ENCODE measurements around the gene METTL15. TPM values are rescaled to one million over a fixed set of nuclear protein-coding genes. Genes with fewer than 3 reads are reported as not detected.

The METTL15 gene
- polyA plus RNA-seq, 1 donor (not counting 4 experiments of a cell fraction or from before 2014, with no cell fraction given), result 10.0 TPM

GRCh38 chr11:28107191-28107749, 918 bp upstream of the METTL15 start:
- DNase-seq (ENCODE audit: low read depth, low spot score), result no peak
- dilution Hi-C loops (cut with MboI; ENCODE audit: extremely low pct_ligation_motif_present, low sequenced_read_pairs), result no loop called here
- H4K20me1 ChIP-seq (ENCODE audit: control insufficient read depth, extremely low read depth, insufficient read depth, low read length), result no peaks in the 10 kb centered on the region

GRCh38 chr11:28108958-28109357, 770 bp downstream of the METTL15 start:
- Histone ChIP-seq H3K27ac (ENCODE audit: control insufficient read depth, insufficient read depth, low read length) (peak overlapping the region; percentile 91), H3K4me3 (ENCODE audit: control insufficient read depth in 2 of 3, extremely low read depth in 1 of 3, insufficient read depth in 2 of 3, low read depth in 1 of 3, low read length in 3 of 3) (peak overlapping the region; percentile 64 to 91 (median 70)), H3K9me3 (ENCODE audit: control insufficient read depth, low read depth, low read length) (no peaks in the 10 kb centered on the region), H2AFZ (ENCODE audit: control insufficient read depth, low read length) (no peak overlapping the region), H3K27me3 (ENCODE audit: control insufficient read depth, extremely low read depth, insufficient read depth, low read length) (no peaks in the 10 kb centered on the region), H3K4me2 (ENCODE audit: control insufficient read depth, extremely low read depth, insufficient read depth, low read depth, low read length) (peak overlapping the region; percentile 96), H3K4me1 (ENCODE audit: control insufficient read depth, extremely low read depth, insufficient read depth, low read length) (peaks cover 24% of the 10 kb centered on the region), H3K36me3 (ENCODE audit: control insufficient read depth in 2 of 2, extremely low read depth in 1 of 2, insufficient read depth in 2 of 2, low read length in 2 of 2) (peaks cover 0 to under 1% of the 10 kb centered on the region in 2 experiments), H3K79me2 (ENCODE audit: control insufficient read depth, insufficient read depth, low read length) (peaks cover 57% of the 10 kb centered on the region), H4K20me1 (ENCODE audit: control insufficient read depth, extremely low read depth, insufficient read depth, low read length) (no peaks in the 10 kb centered on the region), H3K9ac (ENCODE audit: control insufficient read depth, extremely low read depth, insufficient read depth, low read length) (peak overlapping the region; percentile 91), H3K9me1 (ENCODE audit: control insufficient read depth, extremely low read depth, insufficient read depth, low read length) (no peaks in the 10 kb centered on the region)
- dilution Hi-C loops (cut with MboI; ENCODE audit: extremely low pct_ligation_motif_present, low sequenced_read_pairs), result no loop called here
- FAIRE-seq (no peak), DNase-seq (ENCODE audit: low read depth, low spot score) (no peak)
- TF ChIP-seq, protein P1, sequence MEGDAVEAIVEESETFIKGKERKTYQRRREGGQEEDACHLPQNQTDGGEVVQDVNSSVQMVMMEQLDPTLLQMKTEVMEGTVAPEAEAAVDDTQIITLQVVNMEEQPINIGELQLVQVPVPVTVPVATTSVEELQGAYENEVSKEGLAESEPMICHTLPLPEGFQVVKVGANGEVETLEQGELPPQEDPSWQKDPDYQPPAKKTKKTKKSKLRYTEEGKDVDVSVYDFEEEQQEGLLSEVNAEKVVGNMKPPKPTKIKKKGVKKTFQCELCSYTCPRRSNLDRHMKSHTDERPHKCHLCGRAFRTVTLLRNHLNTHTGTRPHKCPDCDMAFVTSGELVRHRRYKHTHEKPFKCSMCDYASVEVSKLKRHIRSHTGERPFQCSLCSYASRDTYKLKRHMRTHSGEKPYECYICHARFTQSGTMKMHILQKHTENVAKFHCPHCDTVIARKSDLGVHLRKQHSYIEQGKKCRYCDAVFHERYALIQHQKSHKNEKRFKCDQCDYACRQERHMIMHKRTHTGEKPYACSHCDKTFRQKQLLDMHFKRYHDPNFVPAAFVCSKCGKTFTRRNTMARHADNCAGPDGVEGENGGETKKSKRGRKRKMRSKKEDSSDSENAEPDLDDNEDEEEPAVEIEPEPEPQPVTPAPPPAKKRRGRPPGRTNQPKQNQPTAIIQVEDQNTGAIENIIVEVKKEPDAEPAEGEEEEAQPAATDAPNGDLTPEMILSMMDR (optimal IDR thresholded peaks at IDR 0.05 in 1 of 3, IDR thresholded peaks at IDR 0.05 in 1 of 3, conservative IDR thresholded peaks at IDR 0.05 in 1 of 3; ENCODE audit: extremely low read depth in 1 of 3, insufficient read depth in 2 of 3, low read length in 3 of 3), result no peak
- no peak for TF ChIP-seq EZH2 (IDR thresholded peaks at IDR 0.05; ENCODE audit: low read length)

More at GRCh38 chr11:28107191-28107749, 918 bp upstream of the METTL15 start:
- Histone ChIP-seq H3K27me3 (ENCODE audit: control insufficient read depth, extremely low read depth, insufficient read depth, low read length) (no peaks in the 10 kb centered on the region), H3K79me2 (ENCODE audit: control insufficient read depth, insufficient read depth, low read length) (peaks cover 66% of the 10 kb centered on the region), H3K4me1 (ENCODE audit: control insufficient read depth, extremely low read depth, insufficient read depth, low read length) (peaks cover 24% of the 10 kb centered on the region), H3K36me3 (ENCODE audit: control insufficient read depth in 2 of 2, extremely low read depth in 1 of 2, insufficient read depth in 2 of 2, low read length in 2 of 2) (no peaks in the 10 kb centered on the region), H3K9me1 (ENCODE audit: control insufficient read depth, extremely low read depth, insufficient read depth, low read length) (no peaks in the 10 kb centered on the region), H2AFZ (ENCODE audit: control insufficient read depth, low read length) (peak overlapping the region; percentile 95), H3K9me3 (ENCODE audit: control insufficient read depth, low read depth, low read length) (no peaks in the 10 kb centered on the region), H3K9ac (ENCODE audit: control insufficient read depth, extremely low read depth, insufficient read depth, low read length) (peak overlapping the region; percentile 91), H3K4me2 (ENCODE audit: control insufficient read depth, extremely low read depth, insufficient read depth, low read depth, low read length) (peak overlapping the region; percentile 96), H3K4me3 (ENCODE audit: control insufficient read depth in 2 of 3, extremely low read depth in 1 of 3, insufficient read depth in 2 of 3, low read depth in 1 of 3, low read length in 3 of 3) (peak overlapping the region; percentile 64 to 91 (median 70)), H3K27ac (ENCODE audit: control insufficient read depth, insufficient read depth, low read length) (peak overlapping the region; percentile 91)
- TF ChIP-seq EZH2 (IDR thresholded peaks at IDR 0.05; ENCODE audit: low read length), result no peak
- TF ChIP-seq, protein P1 (optimal IDR thresholded peaks at IDR 0.05 in 1 of 3, IDR thresholded peaks at IDR 0.05 in 1 of 3, conservative IDR thresholded peaks at IDR 0.05 in 1 of 3; ENCODE audit: extremely low read depth in 1 of 3, insufficient read depth in 2 of 3, low read length in 3 of 3), result no peak
- no peak for FAIRE-seq

Measured in keratinocyte (primary cell).